GM12878 (cell line): ENCODE data around the gene TMC6. TPM values are rescaled to one million over a fixed set of nuclear protein-coding genes. Genes with fewer than 3 reads are reported as not detected.
A peak's percentile ranks its signal among the peaks of the same experiment; 100 is the strongest.

Experiments
- ATF7 ChIP-seq: fragments of 450-650 bp; IDR thresholded peaks from 2 replicates; pipeline ENCODE4 v1.6.1; 2016; ENCODE audit warnings: low read depth, mild to moderate bottlenecking
- BHLHE40 ChIP-seq, 2 experiments: fragments of 450-650 bp in 1 of 2; IDR thresholded peaks; 2 replicates each; pipeline ENCODE4 v1.6.1; 2011 to 2017; ENCODE audit warnings: low read depth in 2 of 2, borderline replicate concordance in 1 of 2, improper control_type of control experiment in 1 of 2, low read length in 1 of 2, mild to moderate bottlenecking in 1 of 2
- ETV6 ChIP-seq, 2 experiments: fragments of 450-650 bp in 1 of 2; IDR thresholded peaks in 1 of 2; conservative IDR thresholded peaks in 1 of 2; 2 replicates each; pipeline ENCODE4 v1.6.1; 2014; ENCODE audit warnings: antibody characterized with exemption in 1 of 2, borderline replicate concordance in 1 of 2, low read depth in 1 of 2, mild to moderate bottlenecking in 1 of 2, moderate library complexity in 1 of 2
- FOXM1 ChIP-seq: IDR thresholded peaks from 2 replicates; pipeline ENCODE4 v1.6.1; 2012; ENCODE audit warnings: low read depth, mild to moderate bottlenecking, inconsistent platforms, low read length, moderate library complexity
- IRF4 ChIP-seq: IDR thresholded peaks from 2 replicates; pipeline ENCODE4 v1.6.1; 2011; ENCODE audit warnings: low read depth, low read length
- KLF5 ChIP-seq: fragments of 450-650 bp; IDR thresholded peaks from 2 replicates; pipeline ENCODE4 v1.6.1; 2014; ENCODE audit warnings: mild to moderate bottlenecking; ENCODE audit not compliant: partially characterized antibody
- NRF1 ChIP-seq: conservative IDR thresholded peaks from 2 replicates; pipeline ENCODE4 v1.6.1; 2011; ENCODE audit warnings: mild to moderate bottlenecking, low read depth, low read length, improper control_type of control experiment
- POLR2AphosphoS5 ChIP-seq: IDR thresholded peaks from 2 replicates; pipeline ENCODE4 v1.6.1; 2011; ENCODE audit warnings: mild to moderate bottlenecking, low read length, inconsistent platforms
- RCOR1 ChIP-seq: conservative IDR thresholded peaks from 2 replicates; pipeline ENCODE4 v1.6.1; 2012; ENCODE audit warnings: low read depth, low read length, improper control_type of control experiment
- TARDBP ChIP-seq: IDR thresholded peaks from 2 replicates; pipeline ENCODE4 v1.6.1; 2016; ENCODE audit warnings: borderline replicate concordance
- ZNF217 ChIP-seq: fragments of 450-650 bp; IDR thresholded peaks from 2 replicates; pipeline ENCODE4 v1.6.1; 2017; ENCODE audit warnings: antibody characterized with exemption, mild to moderate bottlenecking
- polyA plus RNA-seq, 11 experiments: library from polyadenylated mRNA; depleted of rRNA in 4 of 11; unstranded in 6 of 11; stranded (reverse) in 5 of 11; fragments of >200 nt; fragmentation: Nextera tagmentation in 4 of 11; fragmentation: Illumina TruSeq in 1 of 11; extraction: Ambion mirVana in 4 of 11; extraction: Trizol in 1 of 11; gene quantifications; 1 replicate in 1 of 11; 2 replicates in 10 of 11; pipeline versions ENCODE4 v1.2.1 to v1.2.3, GENCODE V29; 2011 to 2016; ENCODE audit warnings: inconsistent platforms in 2 of 11, missing spikeins in 2 of 11, low read depth in 1 of 11
- total RNA-seq, 4 experiments: library from RNA; depleted of rRNA in 3 of 4; stranded (reverse); fragments of >200 nt in 3 of 4; fragmentation: Illumina TruSeq in 1 of 4; extraction: Trizol in 1 of 4; gene quantifications; 2 replicates each; pipeline versions ENCODE4 v1.2.1 to v1.2.3, GENCODE V29; 2013 to 2021
- TF ChIP-seq, protein P1 (sequence below): IDR thresholded peaks from 2 replicates; pipeline ENCODE4 v1.6.1; 2012; ENCODE audit warnings: improper control_type of control experiment, low read depth, low read length; ENCODE audit not compliant: insufficient replicate concordance
- TF ChIP-seq, protein P2 (sequence below): fragments of 450-650 bp; IDR thresholded peaks from 2 replicates; pipeline ENCODE4 v1.6.1; 2016; ENCODE audit warnings: mild to moderate bottlenecking
- TF ChIP-seq, protein P3 (sequence below): fragments of 450-650 bp; conservative IDR thresholded peaks from 2 replicates; pipeline ENCODE4 v1.6.1; 2017; ENCODE audit warnings: mild to moderate bottlenecking, moderate library complexity

Gene TMC6
- total and polyA plus RNA-seq, 10 of the 15 experiments (the other 5 are each of a cell fraction or from before 2014, with no cell fraction given) = 1.9 to 232 (median 60.6) TPM

DNA sequence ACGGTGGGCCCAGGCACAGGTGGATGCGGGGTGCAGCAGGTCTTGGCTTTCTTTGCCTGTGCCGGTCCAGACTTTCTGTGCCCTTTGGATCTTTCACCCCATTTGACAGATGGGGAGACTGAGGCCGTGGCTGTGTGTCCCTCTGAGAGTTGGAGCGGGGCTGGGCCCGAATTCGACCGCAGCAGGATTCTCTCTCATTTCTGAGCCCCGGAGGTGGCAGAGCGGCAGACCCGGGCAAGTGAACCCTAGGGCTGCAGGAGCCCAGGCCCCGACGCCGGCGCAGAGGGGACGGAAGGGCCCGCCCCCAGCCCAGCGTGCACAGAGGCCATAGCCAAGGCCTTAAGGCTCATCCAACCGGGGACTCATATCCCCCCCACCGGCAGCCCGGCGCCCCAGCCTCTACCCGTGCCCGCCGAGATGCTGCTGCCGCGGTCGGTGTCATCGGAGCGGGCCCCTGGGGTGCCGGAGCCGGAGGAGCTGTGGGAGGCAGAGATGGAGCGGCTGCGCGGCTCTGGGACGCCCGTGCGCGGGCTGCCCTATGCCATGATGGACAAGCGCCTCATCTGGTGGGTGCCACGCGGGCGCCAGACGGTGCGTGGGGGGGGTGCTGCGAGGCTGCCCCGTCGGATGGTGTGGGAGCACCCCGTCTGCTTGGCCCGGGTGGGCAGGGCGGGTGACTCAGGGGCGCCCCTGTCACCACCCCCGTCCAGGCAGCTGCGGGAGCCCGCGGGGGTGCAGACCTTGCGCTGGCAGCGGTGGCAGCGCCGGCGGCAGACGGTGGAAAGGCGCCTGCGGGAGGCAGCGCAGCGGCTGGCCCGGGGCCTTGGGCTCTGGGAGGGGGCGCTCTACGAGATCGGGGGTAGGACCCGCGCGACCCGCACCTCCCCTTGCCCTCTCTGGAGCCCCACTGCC lies 2.9 kb upstream of the TMC6 start (continued):
- TF ChIP-seq, protein P1, sequence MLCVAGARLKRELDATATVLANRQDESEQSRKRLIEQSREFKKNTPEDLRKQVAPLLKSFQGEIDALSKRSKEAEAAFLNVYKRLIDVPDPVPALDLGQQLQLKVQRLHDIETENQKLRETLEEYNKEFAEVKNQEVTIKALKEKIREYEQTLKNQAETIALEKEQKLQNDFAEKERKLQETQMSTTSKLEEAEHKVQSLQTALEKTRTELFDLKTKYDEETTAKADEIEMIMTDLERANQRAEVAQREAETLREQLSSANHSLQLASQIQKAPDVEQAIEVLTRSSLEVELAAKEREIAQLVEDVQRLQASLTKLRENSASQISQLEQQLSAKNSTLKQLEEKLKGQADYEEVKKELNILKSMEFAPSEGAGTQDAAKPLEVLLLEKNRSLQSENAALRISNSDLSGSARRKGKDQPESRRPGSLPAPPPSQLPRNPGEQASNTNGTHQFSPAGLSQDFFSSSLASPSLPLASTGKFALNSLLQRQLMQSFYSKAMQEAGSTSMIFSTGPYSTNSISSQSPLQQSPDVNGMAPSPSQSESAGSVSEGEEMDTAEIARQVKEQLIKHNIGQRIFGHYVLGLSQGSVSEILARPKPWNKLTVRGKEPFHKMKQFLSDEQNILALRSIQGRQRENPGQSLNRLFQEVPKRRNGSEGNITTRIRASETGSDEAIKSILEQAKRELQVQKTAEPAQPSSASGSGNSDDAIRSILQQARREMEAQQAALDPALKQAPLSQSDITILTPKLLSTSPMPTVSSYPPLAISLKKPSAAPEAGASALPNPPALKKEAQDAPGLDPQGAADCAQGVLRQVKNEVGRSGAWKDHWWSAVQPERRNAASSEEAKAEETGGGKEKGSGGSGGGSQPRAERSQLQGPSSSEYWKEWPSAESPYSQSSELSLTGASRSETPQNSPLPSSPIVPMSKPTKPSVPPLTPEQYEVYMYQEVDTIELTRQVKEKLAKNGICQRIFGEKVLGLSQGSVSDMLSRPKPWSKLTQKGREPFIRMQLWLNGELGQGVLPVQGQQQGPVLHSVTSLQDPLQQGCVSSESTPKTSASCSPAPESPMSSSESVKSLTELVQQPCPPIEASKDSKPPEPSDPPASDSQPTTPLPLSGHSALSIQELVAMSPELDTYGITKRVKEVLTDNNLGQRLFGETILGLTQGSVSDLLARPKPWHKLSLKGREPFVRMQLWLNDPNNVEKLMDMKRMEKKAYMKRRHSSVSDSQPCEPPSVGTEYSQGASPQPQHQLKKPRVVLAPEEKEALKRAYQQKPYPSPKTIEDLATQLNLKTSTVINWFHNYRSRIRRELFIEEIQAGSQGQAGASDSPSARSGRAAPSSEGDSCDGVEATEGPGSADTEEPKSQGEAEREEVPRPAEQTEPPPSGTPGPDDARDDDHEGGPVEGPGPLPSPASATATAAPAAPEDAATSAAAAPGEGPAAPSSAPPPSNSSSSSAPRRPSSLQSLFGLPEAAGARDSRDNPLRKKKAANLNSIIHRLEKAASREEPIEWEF = no peak
- 0 out of 2 replicates have a peak, but pooled peaks have one; percentile 16 for TF ChIP-seq NRF1
- TF ChIP-seq, protein P2, sequence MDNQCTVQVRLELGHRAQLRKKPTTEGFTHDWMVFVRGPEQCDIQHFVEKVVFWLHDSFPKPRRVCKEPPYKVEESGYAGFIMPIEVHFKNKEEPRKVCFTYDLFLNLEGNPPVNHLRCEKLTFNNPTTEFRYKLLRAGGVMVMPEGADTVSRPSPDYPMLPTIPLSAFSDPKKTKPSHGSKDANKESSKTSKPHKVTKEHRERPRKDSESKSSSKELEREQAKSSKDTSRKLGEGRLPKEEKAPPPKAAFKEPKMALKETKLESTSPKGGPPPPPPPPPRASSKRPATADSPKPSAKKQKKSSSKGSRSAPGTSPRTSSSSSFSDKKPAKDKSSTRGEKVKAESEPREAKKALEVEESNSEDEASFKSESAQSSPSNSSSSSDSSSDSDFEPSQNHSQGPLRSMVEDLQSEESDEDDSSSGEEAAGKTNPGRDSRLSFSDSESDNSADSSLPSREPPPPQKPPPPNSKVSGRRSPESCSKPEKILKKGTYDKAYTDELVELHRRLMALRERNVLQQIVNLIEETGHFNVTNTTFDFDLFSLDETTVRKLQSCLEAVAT = peak; percentile 30; the same call in 1 of the 2 replicates
- peak in 1 of 2 experiments; percentile 56; a peak in 2 of 4 replicates for TF ChIP-seq BHLHE40 (IDR thresholded peaks at IDR 0.05; ENCODE audit: borderline replicate concordance in 1 of 2, low read depth in 2 of 2, low read length in 1 of 2)
- TF ChIP-seq RCOR1 = no peak
- TF ChIP-seq IRF4 = no peak
- peak; percentile 73 for TF ChIP-seq POLR2AphosphoS5
- TF ChIP-seq ATF7 = no peak
- TF ChIP-seq, protein P3, sequence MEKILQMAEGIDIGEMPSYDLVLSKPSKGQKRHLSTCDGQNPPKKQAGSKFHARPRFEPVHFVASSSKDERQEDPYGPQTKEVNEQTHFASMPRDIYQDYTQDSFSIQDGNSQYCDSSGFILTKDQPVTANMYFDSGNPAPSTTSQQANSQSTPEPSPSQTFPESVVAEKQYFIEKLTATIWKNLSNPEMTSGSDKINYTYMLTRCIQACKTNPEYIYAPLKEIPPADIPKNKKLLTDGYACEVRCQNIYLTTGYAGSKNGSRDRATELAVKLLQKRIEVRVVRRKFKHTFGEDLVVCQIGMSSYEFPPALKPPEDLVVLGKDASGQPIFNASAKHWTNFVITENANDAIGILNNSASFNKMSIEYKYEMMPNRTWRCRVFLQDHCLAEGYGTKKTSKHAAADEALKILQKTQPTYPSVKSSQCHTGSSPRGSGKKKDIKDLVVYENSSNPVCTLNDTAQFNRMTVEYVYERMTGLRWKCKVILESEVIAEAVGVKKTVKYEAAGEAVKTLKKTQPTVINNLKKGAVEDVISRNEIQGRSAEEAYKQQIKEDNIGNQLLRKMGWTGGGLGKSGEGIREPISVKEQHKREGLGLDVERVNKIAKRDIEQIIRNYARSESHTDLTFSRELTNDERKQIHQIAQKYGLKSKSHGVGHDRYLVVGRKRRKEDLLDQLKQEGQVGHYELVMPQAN = peak; percentile 4; the same call in 1 of the 2 replicates
- no peak for TF ChIP-seq KLF5
- 0 out of 2 replicates have a peak, but pooled peaks have one; percentile 40 for TF ChIP-seq ZNF217
- no peak for TF ChIP-seq TARDBP
- TF ChIP-seq FOXM1 = no peak
- no peak for TF ChIP-seq ETV6 (conservative IDR thresholded peaks at IDR 0.05 in 1 of 2, IDR thresholded peaks at IDR 0.05 in 1 of 2; ENCODE audit: borderline replicate concordance in 1 of 2, low read depth in 1 of 2)
